LNCaP clone FGC (cell line): ENCODE data around the gene PDE4C.

ENCODE experiments used
- DNase-seq: peaks from one replicate; pipeline ENCODE4 v3.0.0-alpha.2; 2011; ENCODE audit warnings: low read depth
- H3K4me3 ChIP-seq: 2 replicates; pipeline ENCODE4 v1.5.1; 2011; ENCODE audit warnings: mild to moderate bottlenecking, low read depth, low read length, control low read depth
- TF ChIP-seq, protein P1 (sequence below): IDR thresholded peaks from 2 replicates; pipeline ENCODE4 v1.5.1; 2012; ENCODE audit warnings: mild to moderate bottlenecking; ENCODE audit not compliant: control insufficient read depth, insufficient read depth; ENCODE audit errors: extremely low read depth

Gene PDE4C

DNA sequence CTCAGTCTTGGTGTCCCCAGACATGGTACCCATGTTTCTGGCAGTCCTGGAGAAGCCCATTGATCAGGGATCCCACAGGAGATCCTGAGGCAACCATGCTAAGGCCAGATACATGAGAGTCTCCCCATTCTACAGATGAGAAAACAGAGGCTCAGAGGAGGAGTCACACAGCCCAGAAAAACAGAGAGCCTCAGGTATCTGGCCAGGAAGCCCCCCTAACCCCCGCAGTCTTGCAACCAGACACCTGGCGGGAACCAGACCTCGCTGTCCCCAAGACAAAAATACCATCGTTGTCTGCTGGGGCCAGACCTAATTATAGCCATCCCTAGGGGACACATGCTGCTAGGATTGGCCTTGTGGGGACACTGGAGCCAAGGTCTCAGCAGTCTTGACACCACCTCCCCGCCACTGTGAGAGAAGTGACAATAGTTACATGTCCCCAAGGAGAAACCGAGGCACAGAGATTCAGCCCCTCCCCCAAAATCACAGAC lies 1.6 kb upstream of the PDE4C start:
- TF ChIP-seq, protein P1, sequence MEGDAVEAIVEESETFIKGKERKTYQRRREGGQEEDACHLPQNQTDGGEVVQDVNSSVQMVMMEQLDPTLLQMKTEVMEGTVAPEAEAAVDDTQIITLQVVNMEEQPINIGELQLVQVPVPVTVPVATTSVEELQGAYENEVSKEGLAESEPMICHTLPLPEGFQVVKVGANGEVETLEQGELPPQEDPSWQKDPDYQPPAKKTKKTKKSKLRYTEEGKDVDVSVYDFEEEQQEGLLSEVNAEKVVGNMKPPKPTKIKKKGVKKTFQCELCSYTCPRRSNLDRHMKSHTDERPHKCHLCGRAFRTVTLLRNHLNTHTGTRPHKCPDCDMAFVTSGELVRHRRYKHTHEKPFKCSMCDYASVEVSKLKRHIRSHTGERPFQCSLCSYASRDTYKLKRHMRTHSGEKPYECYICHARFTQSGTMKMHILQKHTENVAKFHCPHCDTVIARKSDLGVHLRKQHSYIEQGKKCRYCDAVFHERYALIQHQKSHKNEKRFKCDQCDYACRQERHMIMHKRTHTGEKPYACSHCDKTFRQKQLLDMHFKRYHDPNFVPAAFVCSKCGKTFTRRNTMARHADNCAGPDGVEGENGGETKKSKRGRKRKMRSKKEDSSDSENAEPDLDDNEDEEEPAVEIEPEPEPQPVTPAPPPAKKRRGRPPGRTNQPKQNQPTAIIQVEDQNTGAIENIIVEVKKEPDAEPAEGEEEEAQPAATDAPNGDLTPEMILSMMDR, result no peak
- no peak overlapping the region for H3K4me3 ChIP-seq
- no peak for DNase-seq

DNA sequence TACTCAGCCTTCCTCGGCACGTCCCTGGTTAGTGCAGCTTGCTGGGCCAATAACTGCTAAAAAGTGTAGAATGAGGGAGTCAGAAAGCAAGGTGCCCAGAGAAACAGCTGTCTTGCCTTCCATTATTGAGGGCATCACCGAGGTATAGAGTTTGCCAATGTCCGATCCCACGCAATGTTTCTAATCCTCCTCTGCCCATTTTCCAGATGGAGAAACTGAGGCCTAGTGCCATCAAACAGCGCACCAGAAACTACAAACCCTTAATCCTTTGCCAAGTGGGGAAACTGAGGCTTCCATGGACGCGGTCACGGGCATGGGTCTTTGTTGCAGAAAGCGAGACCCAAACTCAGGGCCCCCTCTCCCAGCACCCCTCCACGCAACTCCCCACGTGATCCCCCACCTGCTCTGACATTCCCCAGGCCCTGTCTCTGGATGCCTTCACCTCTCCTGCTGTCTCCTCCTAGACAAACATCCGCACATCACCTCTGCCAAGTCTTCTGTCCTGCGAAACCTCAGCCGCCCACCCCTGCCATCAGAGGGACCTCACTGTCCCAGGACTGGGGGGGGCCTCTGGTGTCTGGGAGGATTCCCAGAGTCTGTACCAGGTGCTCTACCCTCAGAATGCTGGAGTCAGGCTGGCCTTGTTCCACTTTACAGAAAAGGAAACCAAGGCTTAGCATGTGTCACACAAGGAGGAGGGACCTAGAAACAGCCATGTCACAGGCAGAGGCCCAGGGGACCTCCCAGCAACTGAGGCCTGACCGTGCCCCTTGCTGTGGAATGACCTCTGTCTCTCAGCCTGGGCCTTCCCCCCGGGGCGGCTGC lies 930 bp upstream of the PDE4C start:
- TF ChIP-seq, protein P1, result no peak
- DNase-seq, result no peak
- no peak overlapping the region for H3K4me3 ChIP-seq

DNA sequence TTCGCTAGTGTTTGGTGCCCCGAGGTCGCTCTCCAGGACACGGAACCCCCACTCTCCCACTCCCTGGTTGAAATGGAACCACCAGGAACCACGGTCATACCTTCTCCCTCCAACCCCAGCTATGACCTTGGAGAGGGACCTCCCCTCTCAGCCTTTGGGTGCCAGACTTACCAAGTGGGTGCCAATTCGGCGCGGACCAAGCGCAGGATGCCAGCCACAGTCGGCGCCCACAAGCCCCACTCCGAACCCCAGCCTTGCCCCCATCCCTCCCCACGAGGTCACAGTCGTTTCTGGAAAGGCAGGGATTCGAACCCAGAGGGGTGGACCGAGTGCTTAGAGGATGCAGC lies 910 bp downstream of the PDE4C start:
- H3K4me3 ChIP-seq, result no peak overlapping the region
- DNase-seq, result no peak
- TF ChIP-seq, protein P1, result no peak

DNA sequence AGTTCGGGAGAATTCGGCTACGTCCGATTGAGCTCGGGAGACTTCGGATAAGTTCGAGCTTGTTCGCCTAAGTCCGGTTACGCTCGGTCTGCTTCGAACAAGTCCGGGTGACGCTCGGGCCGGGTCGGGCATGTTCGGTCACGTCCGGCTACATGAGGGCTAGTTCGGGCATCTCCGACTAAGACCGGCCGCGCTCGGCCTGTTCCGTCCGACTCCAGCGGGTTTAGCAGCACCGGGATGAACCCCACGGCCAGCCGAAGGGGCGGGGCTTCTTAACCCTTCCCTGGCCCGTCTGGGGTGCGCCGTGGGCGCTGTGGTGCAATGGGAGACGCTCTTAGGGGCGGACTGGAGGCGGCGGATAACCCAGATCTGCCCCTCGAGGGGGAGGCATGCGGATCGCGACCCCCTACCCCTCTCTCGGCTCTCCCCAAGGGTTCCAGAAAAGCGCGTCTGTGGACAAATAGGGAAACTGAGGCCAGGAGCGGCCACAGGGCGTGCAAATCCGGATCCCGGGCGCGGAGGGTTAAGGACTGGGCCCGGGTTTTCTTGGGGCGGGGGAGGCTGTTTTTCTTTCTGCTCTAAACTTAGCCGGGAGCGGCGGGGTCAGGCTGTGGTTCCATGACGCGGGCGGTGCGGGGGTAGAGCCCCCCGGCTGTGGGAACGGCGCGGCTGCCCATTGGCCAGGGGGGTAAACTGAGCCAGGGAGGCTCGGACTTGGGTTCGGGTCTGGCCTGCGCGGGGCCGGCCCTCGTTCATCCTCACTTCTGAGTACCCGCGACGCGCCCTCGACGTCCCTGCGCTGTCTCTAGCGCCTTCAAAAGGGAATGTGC lies 1.5 kb downstream of the PDE4C start:
- peak overlapping the region; percentile 46 for H3K4me3 ChIP-seq
- peak; percentile 97 for DNase-seq
- TF ChIP-seq, protein P1, result no peak

DNA sequence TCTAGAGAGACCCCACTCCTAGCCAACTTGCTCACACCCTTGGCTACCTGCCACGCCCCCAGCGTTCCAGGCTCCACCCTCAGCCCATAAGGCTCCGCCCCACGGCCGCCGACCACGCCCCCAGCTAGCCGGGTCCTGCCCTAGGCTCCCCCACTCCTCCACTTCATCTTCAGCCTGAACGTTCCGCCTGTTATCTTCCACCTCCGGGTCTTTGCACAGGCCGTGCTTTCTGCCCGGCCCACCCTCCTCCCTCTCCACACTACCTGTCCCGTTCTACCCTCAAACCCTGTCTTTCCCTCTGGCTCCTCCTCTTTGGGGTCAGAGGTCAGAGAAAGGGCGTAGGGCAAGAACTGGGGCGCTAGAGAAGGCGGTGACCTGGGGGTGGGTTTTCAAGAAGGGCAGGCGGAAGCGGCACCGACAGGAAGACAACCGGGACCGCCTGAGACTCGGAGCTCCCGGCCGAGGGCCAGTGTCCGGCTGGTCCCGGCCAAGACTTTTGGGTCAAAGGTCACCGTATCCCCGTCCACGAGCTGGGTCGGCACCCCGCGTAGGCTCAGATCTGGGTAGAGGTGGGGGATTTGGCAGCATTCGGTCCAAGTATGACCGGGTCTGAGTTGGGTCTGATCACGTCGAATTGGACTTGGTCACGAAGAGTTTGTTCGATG lies 2.2 kb downstream of the PDE4C start:
- TF ChIP-seq, protein P1, result no peak
- H3K4me3 ChIP-seq, result peak overlapping the region; percentile 45
- DNase-seq, result no peak

DNA sequence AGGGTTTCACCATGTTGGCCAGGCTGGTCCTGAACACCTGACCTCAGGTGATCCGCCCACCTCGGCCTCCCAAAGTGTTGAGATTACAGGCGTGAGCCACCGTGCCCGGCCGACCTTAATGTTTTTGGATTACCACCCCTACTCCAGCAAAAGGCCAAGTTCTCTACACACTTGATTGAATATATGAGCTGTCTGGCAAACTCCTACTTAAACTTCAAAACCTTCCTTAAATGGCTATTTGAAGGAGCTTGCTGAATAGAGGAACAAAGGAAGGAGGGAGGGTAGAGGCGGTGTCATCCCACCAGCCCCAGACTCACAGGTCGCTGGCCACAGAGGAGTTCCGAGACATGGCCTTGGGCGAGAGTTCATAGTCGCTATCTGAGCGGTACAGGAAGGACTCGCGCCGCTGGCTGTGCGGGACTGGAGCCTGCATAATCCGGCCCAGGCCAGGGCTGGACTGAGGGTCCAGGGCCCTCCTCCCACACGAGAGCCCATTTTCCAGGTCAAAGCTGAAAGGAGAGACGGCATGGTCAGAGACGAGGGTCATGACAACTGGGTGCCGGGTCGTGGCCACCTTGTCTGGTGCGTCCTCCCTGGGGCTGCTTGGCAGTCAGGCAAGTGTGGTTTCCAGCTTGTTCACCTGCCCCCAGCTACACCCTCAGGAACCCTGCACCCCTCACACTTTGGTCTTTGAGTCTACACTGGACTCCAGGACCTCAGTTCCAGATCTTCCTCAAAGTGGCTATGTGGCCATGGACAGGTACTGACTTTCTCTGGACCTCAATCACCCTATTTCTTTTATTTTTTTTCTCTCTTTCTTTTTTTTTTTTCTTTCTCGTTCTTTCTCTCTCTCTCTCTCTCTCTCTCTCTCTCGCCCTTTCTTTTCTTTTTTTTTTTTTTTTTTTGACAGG lies 4.2 kb downstream of the PDE4C start:
- TF ChIP-seq, protein P1, result no peak
- no peak for DNase-seq
- H3K4me3 ChIP-seq, result no peak overlapping the region
